Measurements from ENCODE around the gene FAM43B.

DNA sequence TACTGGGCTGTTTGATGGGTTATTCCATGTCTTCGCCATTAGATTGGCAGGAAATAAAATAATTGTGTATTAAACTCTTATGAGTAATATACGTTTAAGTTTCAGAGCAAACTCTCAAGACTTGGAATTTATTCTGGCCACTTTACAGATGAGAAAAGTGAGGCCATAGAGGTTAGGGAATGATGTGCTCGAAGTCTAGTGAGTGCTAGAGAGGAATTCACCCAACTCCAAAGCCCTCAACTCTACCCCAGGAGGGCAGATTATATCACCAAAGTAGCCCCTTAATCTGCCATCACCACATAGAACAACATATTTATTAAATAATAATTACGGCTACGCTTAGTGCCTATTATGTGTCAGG, 44.0 kb upstream of the FAM43B start:
- TF ChIP-seq, protein P1, sequence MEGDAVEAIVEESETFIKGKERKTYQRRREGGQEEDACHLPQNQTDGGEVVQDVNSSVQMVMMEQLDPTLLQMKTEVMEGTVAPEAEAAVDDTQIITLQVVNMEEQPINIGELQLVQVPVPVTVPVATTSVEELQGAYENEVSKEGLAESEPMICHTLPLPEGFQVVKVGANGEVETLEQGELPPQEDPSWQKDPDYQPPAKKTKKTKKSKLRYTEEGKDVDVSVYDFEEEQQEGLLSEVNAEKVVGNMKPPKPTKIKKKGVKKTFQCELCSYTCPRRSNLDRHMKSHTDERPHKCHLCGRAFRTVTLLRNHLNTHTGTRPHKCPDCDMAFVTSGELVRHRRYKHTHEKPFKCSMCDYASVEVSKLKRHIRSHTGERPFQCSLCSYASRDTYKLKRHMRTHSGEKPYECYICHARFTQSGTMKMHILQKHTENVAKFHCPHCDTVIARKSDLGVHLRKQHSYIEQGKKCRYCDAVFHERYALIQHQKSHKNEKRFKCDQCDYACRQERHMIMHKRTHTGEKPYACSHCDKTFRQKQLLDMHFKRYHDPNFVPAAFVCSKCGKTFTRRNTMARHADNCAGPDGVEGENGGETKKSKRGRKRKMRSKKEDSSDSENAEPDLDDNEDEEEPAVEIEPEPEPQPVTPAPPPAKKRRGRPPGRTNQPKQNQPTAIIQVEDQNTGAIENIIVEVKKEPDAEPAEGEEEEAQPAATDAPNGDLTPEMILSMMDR (IDR thresholded peaks at IDR 0.05), result no peak
- TF ChIP-seq ZFX (IDR thresholded peaks at IDR 0.05; ENCODE audit: borderline replicate concordance), result no peak

Data from 22Rv1 (cell line).